Prostate gland (tissue), 2 donors: ENCODE data around the gene TMEM229B. TPM values are rescaled to one million over a fixed set of nuclear protein-coding genes. Genes with fewer than 3 reads are reported as not detected.

Experiments used
- DNase-seq: peaks from one replicate; pipeline ENCODE4 v3.0.0-alpha.2; 2019; ENCODE audit warnings: low spot score
- H3K27ac ChIP-seq, 2 donors: fragments of 200-600 bp; sonication (generic); 2 replicates each; pipeline ENCODE4 v1.5.1; 2017 to 2019
- H3K27me3 ChIP-seq: fragments of 200-600 bp; sonication (generic); replicated peaks from 2 replicates; pipeline ENCODE4 v1.5.1; 2019; ENCODE audit not compliant: insufficient read depth
- H3K36me3 ChIP-seq, 2 donors: fragments of 200-600 bp; sonication (generic); 1 replicate in 1 of 2; 2 replicates in 1 of 2; pipeline versions ENCODE4 v1.5.1 to v1.8.1; 2017 to 2019
- H3K4me1 ChIP-seq: fragments of 200-600 bp; sonication (generic); replicated peaks from 2 replicates; pipeline ENCODE4 v1.5.1; 2019
- H3K4me3 ChIP-seq, 2 donors: fragments of 200-600 bp; sonication (generic); 2 replicates each; pipeline ENCODE4 v1.5.1; 2017 to 2019
- H3K9me3 ChIP-seq: fragments of 200-600 bp; sonication (generic); 2 replicates; pipeline ENCODE4 v1.5.1; 2017
- POLR2A ChIP-seq: fragments of 450-650 bp; IDR thresholded peaks from one replicate; pipeline ENCODE4 v1.6.1; 2016; ENCODE audit warnings: antibody characterized with exemption, mild to moderate bottlenecking
- POLR2AphosphoS5 ChIP-seq: sonication (generic); formaldehyde crosslinking; IDR thresholded peaks from one replicate; pipeline ENCODE4 v1.6.1; 2017; ENCODE audit warnings: antibody characterized with exemption
- WGBS: methylation state at CpG from one replicate; pipeline ENCODE4 v1.1.5; 2018; 5-methylcytosine and 5-hydroxymethylcytosine counted together
- intact Hi-C: fragments of 100-400 bp; cut with DNase I; formaldehyde crosslinking; loops from one replicate; pipeline ENCODE4 v1.14.2; 2022
- total RNA-seq, 2 donors: library from RNA; depleted of rRNA; stranded (reverse); fragments of >200 nt; gene quantifications; one replicate each; pipeline ENCODE4 v1.1.0, GENCODE V29; 2016
- TF ChIP-seq, protein P1 (sequence below), 4 experiments: fragments of 200-600 bp in 2 of 4; fragments of 450-650 bp in 2 of 4; sonication (generic) in 2 of 4; IDR thresholded peaks; 1 replicate in 3 of 4; 2 replicates in 1 of 4; pipeline ENCODE4 v1.5.1; 2016 to 2019; ENCODE audit warnings: antibody characterized with exemption in 4 of 4, mild to moderate bottlenecking in 2 of 4, moderate library complexity in 2 of 4

TMEM229B gene
- total RNA-seq, 2 donors from 2014 or later: 5.7 to 85.4 TPM

- intact Hi-C loops: no loop called here
- H3K9me3 ChIP-seq: no peaks in the 10 kb centered on the region
- no peaks in the 10 kb centered on the region for H3K4me1 ChIP-seq
- WGBS: 100% methylated on average over 1 of the region's 1 CpG
- no peak overlapping the region for H3K27ac ChIP-seq
- TF ChIP-seq POLR2AphosphoS5 (no peak), POLR2A (no peak)
- TF ChIP-seq, protein P1, sequence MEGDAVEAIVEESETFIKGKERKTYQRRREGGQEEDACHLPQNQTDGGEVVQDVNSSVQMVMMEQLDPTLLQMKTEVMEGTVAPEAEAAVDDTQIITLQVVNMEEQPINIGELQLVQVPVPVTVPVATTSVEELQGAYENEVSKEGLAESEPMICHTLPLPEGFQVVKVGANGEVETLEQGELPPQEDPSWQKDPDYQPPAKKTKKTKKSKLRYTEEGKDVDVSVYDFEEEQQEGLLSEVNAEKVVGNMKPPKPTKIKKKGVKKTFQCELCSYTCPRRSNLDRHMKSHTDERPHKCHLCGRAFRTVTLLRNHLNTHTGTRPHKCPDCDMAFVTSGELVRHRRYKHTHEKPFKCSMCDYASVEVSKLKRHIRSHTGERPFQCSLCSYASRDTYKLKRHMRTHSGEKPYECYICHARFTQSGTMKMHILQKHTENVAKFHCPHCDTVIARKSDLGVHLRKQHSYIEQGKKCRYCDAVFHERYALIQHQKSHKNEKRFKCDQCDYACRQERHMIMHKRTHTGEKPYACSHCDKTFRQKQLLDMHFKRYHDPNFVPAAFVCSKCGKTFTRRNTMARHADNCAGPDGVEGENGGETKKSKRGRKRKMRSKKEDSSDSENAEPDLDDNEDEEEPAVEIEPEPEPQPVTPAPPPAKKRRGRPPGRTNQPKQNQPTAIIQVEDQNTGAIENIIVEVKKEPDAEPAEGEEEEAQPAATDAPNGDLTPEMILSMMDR (IDR thresholded peaks at IDR 0.05): no peak
- no peaks in the 10 kb centered on the region for H3K27me3 ChIP-seq
- H3K4me3 ChIP-seq: no peak overlapping the region
- no peaks in the 10 kb centered on the region for H3K36me3 ChIP-seq
- DNase-seq: no peak
Measured at GRCh38 chr14:67505254-67505653, 16.7 kb upstream of the TMEM229B start.

DNA sequence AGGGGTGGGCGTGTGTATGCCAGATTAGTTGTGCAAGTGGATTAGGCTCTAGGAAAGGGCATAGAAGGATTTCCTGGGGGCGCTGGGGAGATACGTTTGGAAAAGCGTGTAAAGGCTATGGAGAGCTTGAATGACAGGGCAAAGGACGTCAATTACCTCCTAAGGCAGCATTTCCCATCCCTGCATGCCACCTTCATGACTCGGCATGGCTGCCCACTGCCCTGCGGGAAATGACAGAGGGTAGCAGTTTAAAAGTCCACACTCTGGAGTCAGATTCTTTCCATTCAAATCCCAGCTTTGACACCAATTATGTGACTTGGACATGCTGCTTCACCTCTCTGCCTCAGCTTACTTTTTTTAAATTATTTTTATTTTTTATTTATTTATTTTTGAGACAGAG, 14.8 kb upstream of the TMEM229B start:
- Histone ChIP-seq H3K27me3 (no peaks in the 10 kb centered on the region), H3K4me3 (no peak overlapping the region), H3K36me3 (no peaks in the 10 kb centered on the region), H3K27ac (no peak overlapping the region), H3K9me3 (no peaks in the 10 kb centered on the region), H3K4me1 (no peaks in the 10 kb centered on the region)
- intact Hi-C loops: no loop called here
- TF ChIP-seq, protein P1 (IDR thresholded peaks at IDR 0.05): no peak
- TF ChIP-seq POLR2A: no peak
- no peak for TF ChIP-seq POLR2AphosphoS5
- no peak for DNase-seq
- 79% methylated on average over 7 of the region's 7 CpGs for WGBS

DNA sequence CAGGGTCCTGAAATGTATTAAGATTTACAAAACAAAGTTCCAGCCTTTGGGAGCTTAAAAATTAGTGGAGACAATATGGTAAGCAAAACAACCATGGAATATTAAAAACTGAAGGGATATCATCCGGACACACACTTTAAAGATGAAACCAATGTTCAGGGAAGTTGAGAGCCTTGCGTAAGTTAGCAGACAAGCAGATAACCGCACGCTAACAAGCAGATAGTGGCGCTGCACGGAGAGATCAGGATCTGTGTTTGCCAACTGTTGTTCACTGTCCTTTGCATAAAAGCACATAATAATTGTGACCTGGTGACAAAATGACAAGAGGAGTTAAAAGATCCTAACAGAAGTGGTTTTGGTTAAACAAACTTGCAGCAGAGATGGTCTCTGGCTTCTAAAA, 14.3 kb upstream of the TMEM229B start:
- TF ChIP-seq, protein P1 (IDR thresholded peaks at IDR 0.05): no peak
- no peak for TF ChIP-seq POLR2A
- TF ChIP-seq POLR2AphosphoS5: no peak
- H3K27me3 ChIP-seq: no peaks in the 10 kb centered on the region
- H3K36me3 ChIP-seq: no peaks in the 10 kb centered on the region
- 56% methylated on average over 6 of the region's 6 CpGs for WGBS
- no peak overlapping the region for H3K27ac ChIP-seq
- H3K4me1 ChIP-seq: no peaks in the 10 kb centered on the region
- H3K9me3 ChIP-seq: no peaks in the 10 kb centered on the region
- DNase-seq: no peak
- H3K4me3 ChIP-seq: no peak overlapping the region
- intact Hi-C loops: no loop called here

DNA sequence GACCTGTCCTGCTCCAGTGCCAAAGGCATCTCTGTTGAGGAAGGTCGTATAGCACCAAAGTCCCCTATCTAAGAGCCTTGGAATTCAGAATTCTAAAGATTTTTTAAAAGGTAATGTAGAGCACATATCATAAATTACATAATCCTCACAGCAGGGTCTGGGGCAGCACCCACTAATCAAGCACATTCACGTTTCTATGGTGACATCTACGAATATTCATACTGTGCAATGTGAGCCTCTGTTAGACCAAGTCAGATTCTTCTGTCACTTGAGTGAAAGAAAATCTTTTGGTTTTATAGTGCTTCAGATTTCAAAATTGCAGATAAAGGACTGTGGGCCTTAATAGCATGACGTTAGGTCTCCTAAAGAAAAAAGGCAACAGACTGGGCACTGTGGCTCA, 13.1 kb upstream of the TMEM229B start:
- 81% methylated on average over 4 of the region's 4 CpGs for WGBS
- intact Hi-C loops: no loop called here
- Histone ChIP-seq H3K27ac (no peak overlapping the region), H3K4me1 (no peaks in the 10 kb centered on the region), H3K4me3 (no peak overlapping the region), H3K36me3 (no peaks in the 10 kb centered on the region), H3K27me3 (no peaks in the 10 kb centered on the region), H3K9me3 (no peaks in the 10 kb centered on the region)
- DNase-seq: no peak
- no peak for TF ChIP-seq POLR2AphosphoS5
- no peak for TF ChIP-seq POLR2A
- TF ChIP-seq, protein P1 (IDR thresholded peaks at IDR 0.05): no peak

DNA sequence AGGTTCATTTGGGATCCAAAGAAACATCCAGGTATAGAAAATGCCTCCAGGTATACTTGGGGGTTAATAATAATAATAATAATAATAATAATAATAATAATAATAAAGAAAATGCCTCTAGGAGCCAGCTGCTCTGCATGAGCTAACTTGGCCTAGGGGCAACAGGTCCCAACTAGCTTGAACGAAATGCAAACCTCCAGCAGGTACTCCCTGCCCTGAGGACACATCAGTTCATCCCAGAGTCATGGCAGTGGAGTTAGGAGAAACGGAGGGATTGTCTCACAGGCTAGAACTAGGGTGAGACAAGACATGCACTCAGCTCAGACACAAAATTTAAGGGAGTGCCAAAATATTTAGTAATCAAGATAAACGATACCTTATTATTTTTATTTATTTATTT, 12.5 kb upstream of the TMEM229B start:
- no peaks in the 10 kb centered on the region for H3K27me3 ChIP-seq
- DNase-seq: no peak
- no peaks in the 10 kb centered on the region for H3K9me3 ChIP-seq
- TF ChIP-seq, protein P1 (IDR thresholded peaks at IDR 0.05): no peak
- no peak for TF ChIP-seq POLR2AphosphoS5
- TF ChIP-seq POLR2A: no peak
- H3K4me1 ChIP-seq: no peaks in the 10 kb centered on the region
- H3K36me3 ChIP-seq: no peaks in the 10 kb centered on the region
- H3K27ac ChIP-seq: no peak overlapping the region
- WGBS: 74% methylated on average over 3 of the region's 3 CpGs
- intact Hi-C loops: no loop called here
- no peak overlapping the region for H3K4me3 ChIP-seq
